Activated naive CD4-positive, alpha-beta T cell treated with anti-CD3 and anti-CD28 coated beads, Interleukin-2, amount 50 U/mL, for 16 hours (primary cell): Measurements from ENCODE around the gene TBC1D1.

Experiments
- DNase-seq: peaks from one replicate; pipeline ENCODE4 v3.0.0-alpha.2; 2020

Gene TBC1D1

GRCh38 chr4:37995299-37995821, 104.5 kb downstream of the TBC1D1 start:
- no peak for DNase-seq

GRCh38 chr4:37995981-37996775, 105.3 kb downstream of the TBC1D1 start:
- no peak for DNase-seq

- no peak for DNase-seq
Measured at GRCh38 chr4:37998226-37998625, 107.3 kb downstream of the TBC1D1 start.

DNA sequence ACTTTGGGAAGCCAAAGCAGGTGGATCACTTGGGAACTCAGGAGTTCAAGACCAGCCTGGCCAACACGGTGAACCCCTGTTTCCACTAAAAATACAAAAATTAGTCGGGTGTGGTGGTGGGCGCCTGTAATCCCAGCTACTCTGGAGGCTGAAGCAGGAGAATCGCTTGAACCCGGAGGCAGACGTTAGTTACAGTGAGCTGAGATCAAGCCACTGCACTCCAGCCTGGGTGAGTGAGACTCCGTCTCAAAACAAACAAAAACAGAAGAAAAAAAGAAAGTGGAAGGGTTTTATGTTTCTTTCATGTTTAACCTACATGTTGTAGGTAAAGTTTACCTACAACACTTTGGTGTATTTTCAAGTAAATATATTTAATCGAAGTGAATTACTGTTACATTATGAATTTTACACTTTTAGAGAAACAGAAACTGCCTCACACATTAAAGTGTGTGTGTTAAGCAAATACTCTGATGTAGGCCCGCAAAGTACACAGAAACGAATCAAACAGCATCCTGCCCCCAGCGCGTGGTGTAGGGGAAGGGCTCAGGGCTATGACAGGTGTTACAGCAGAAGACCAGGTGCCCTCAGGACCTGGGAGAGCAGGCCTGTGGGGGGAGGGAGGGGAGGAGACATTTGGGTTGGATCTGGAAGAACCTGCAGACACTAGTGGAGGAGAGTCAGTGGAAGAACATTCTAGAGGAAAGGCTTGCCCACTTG, 108.3 kb downstream of the TBC1D1 start:
- DNase-seq: no peak

- DNase-seq: no peak
Measured at GRCh38 chr4:37999965-38000364, 109.1 kb downstream of the TBC1D1 start.

GRCh38 chr4:38001927-38002326, 111.0 kb downstream of the TBC1D1 start:
- no peak for DNase-seq

DNA sequence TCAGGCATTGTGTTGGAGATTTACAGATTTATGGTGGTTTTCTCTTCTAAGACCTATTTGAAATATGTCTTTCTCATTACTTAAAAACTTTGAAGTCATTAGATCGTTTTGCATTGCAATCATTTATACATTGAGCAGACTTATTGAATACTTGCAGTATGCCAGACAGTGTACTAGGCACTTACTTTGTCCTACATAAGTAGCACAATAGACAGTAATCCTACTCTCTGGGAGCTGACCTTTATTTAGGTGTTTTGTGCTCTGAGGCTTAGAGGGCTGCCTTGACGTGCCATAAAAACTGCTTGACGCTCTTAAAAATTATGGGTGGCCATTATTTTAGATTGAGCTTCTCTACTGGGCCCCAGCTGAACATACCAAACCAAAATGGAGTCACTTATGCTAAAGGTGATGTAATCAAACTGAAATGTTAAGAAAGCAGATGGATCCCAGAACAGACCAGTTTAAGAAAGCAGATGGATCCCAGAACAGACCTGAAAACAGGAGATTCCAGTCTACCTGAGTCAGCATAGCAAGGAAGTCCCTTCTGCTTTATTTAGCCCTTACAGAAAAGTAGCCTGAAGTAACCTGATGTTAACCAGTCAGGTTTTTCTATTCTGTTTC, 111.7 kb downstream of the TBC1D1 start:
- DNase-seq: no peak

- no peak for DNase-seq
Measured at GRCh38 chr4:38003102-38003501, 112.2 kb downstream of the TBC1D1 start.

GRCh38 chr4:38003628-38004027, 112.7 kb downstream of the TBC1D1 start:
- no peak for DNase-seq

GRCh38 chr4:38004062-38004461, 113.2 kb downstream of the TBC1D1 start:
- no peak for DNase-seq

GRCh38 chr4:38004887-38005286, 114.0 kb downstream of the TBC1D1 start:
- DNase-seq: no peak

- no peak for DNase-seq
Measured at GRCh38 chr4:38005637-38006036, 114.8 kb downstream of the TBC1D1 start.

GRCh38 chr4:38007645-38008044, 116.8 kb downstream of the TBC1D1 start:
- DNase-seq: no peak

- DNase-seq: no peak
Measured at GRCh38 chr4:38008571-38009021, 117.7 kb downstream of the TBC1D1 start.

DNA sequence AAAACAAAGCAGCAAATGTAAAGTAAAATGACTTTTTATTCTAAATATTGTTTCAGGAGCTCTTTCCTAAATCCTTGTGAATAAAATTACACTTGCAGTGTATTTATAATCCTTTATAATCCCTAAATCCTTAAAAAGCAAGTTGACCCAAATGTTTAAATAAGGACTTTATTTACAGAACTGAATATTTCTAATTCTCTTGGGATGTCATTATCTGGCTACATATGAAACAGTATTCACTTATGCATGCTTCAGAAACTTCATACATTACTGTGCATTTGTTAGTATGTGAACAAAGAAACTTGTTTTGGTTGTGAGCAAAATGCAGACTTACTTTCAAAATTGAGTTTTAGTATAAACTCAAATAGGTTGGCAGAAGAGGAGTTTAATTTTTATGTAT, 118.5 kb downstream of the TBC1D1 start:
- DNase-seq: no peak

GRCh38 chr4:38009949-38010348, 119.1 kb downstream of the TBC1D1 start:
- DNase-seq: no peak

DNA sequence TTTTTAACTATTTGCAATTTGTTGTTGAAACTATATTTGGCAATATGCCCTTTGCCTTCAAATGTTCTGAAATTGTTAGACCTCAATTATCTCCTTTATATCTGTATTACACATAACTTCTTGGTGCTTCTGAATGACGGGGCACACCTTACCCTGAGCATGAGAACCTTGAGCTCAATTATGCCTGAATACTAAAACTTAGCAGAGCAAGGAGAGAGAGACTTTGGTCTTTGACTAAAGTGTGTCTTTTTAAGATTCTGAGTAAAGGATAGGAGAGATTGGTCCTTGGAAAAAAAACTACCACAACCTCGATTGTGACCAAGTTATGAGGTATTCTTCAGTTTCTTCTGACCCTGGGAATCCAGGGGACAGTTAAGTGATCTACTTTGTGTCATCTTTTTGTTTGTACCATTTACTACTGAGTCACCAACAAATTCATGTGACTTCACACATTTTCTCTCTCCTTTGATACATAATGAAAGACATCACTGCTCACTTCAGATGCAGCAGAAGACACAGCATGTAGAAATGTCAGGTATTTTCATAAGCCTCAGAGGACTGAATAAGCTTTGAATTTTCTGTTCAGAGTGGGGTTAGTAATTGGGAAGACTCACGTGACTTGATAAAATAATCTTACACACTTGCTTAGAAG, 120.8 kb downstream of the TBC1D1 start:
- no peak for DNase-seq

GRCh38 chr4:38013461-38014366, 122.8 kb downstream of the TBC1D1 start:
- no peak for DNase-seq

- DNase-seq: no peak
Measured at GRCh38 chr4:38014421-38014852, 123.6 kb downstream of the TBC1D1 start.

DNA sequence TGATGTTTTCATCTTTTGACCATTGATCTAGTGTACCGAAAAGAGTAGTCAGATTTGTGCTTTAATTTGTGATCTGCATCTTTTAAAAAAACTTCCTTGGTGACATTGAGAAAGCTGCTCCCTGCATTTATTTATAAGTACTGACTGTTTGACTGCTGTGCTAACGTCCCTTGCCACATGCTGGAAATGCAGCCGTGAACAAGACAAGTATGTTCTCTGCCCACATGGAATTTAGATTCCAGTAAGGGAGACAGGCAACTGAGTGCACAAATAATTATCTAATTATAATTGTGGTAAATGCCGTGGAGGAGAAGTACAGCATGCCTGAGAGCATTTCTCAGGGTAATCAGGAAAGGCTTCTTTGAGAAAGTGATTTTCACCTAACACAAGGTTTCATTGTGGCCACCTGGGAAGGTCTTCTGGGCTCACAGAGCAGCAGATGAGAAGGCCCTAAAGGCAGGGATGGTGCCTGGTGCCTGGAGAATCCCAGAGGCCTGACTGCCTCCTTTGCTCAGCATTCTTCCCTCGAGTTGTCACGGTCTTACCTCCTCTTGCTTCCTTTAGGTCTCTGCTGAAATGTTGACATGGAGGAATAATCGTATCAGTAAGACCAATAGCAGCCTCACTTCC, 125.1 kb downstream of the TBC1D1 start:
- no peak for DNase-seq

DNA sequence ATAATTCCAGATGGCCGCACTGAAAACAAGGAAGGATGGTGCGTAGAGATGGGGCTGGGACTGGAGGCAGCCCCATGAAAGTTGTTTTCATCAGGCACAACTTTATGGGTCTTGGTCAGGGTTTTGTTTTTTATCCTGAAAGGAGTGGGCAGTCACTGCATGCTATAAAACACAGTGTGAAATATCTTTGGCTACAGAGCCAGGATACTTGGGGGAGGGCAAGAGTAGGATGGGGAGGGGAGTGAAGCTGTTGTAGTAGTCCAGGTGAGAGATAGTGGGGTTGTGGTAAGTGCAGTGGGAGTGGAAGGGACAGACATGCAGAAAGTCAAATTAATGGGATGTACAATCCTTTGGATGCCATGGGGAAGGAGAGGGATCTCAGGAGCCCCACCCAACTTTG, 125.8 kb downstream of the TBC1D1 start:
- no peak for DNase-seq
